Nephron (organoid): ENCODE results near the gene MRPS17.

Source experiments
- H3K27ac Mint-ChIP-seq, 3 experiments: 2 replicates each; pipeline ENCODE4 v1.8.0; 2020; ENCODE audit warnings: mixed read lengths in 3 of 3, mild to moderate bottlenecking in 2 of 3, moderate library complexity in 1 of 3
- H3K27me3 Mint-ChIP-seq: 2 replicates; pipeline ENCODE4 v1.8.0; 2021; ENCODE audit warnings: low read depth, mild to moderate bottlenecking, moderate library complexity, mixed read lengths
- H3K36me3 Mint-ChIP-seq: 2 replicates; pipeline ENCODE4 v1.8.0; 2020; ENCODE audit warnings: low read depth, mixed read lengths
- H3K4me1 Mint-ChIP-seq: 2 replicates; pipeline ENCODE4 v1.8.0; 2020; ENCODE audit warnings: mixed read lengths
- H3K4me3 Mint-ChIP-seq, 3 experiments: 2 replicates each; pipeline ENCODE4 v1.8.0; 2020; ENCODE audit warnings: mild to moderate bottlenecking in 3 of 3, mixed read lengths in 3 of 3, moderate library complexity in 2 of 3
- H3K9me3 Mint-ChIP-seq: 2 replicates; pipeline ENCODE4 v1.8.0; 2020; ENCODE audit warnings: mixed read lengths
- TF ChIP-seq, protein P1 (sequence below), 3 experiments: fragments of 200-600 bp; sonication (generic); IDR thresholded peaks; one replicate each; pipeline ENCODE4 v1.5.0; 2021; ENCODE audit warnings: antibody characterized with exemption in 3 of 3; ENCODE audit not compliant: unreplicated experiment in 3 of 3

Gene MRPS17

GRCh38 chr7:55966851-55967250 is 15.2 kb downstream of the MRPS17 start:
- H3K27me3 Mint-ChIP-seq = peaks cover 5% of the 10 kb centered on the region
- TF ChIP-seq, protein P1, sequence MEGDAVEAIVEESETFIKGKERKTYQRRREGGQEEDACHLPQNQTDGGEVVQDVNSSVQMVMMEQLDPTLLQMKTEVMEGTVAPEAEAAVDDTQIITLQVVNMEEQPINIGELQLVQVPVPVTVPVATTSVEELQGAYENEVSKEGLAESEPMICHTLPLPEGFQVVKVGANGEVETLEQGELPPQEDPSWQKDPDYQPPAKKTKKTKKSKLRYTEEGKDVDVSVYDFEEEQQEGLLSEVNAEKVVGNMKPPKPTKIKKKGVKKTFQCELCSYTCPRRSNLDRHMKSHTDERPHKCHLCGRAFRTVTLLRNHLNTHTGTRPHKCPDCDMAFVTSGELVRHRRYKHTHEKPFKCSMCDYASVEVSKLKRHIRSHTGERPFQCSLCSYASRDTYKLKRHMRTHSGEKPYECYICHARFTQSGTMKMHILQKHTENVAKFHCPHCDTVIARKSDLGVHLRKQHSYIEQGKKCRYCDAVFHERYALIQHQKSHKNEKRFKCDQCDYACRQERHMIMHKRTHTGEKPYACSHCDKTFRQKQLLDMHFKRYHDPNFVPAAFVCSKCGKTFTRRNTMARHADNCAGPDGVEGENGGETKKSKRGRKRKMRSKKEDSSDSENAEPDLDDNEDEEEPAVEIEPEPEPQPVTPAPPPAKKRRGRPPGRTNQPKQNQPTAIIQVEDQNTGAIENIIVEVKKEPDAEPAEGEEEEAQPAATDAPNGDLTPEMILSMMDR (IDR thresholded peaks at IDR 0.05; ENCODE audit: unreplicated experiment in 3 of 3) = no peak
- peak overlapping the region; percentile 19 to 63 (median 61) for H3K27ac Mint-ChIP-seq
- peaks cover 40% of the 10 kb centered on the region for H3K36me3 Mint-ChIP-seq
- peaks cover 28% of the 10 kb centered on the region for H3K4me1 Mint-ChIP-seq
- H3K4me3 Mint-ChIP-seq = peak overlapping the region; percentile 58 to 84 (median 62)
- no peaks in the 10 kb centered on the region for H3K9me3 Mint-ChIP-seq

- H3K4me1 Mint-ChIP-seq = peaks cover 28% of the 10 kb centered on the region
- no peaks in the 10 kb centered on the region for H3K9me3 Mint-ChIP-seq
- no peak overlapping the region for H3K27ac Mint-ChIP-seq
- peak overlapping the region in 2 of 3 experiments; percentile 8 to 26 for H3K4me3 Mint-ChIP-seq
- TF ChIP-seq, protein P1 (IDR thresholded peaks at IDR 0.05; ENCODE audit: unreplicated experiment in 3 of 3) = no peak
- no peaks in the 10 kb centered on the region for H3K27me3 Mint-ChIP-seq
- peaks cover 40% of the 10 kb centered on the region for H3K36me3 Mint-ChIP-seq
These were observed 17.7 kb downstream of the MRPS17 start for GRCh38 chr7:55969391-55969790.

GRCh38 chr7:55970561-55970960 is 18.9 kb downstream of the MRPS17 start:
- H3K4me1 Mint-ChIP-seq = peaks cover 28% of the 10 kb centered on the region
- H3K36me3 Mint-ChIP-seq = peaks cover 44% of the 10 kb centered on the region
- no peak overlapping the region for H3K27ac Mint-ChIP-seq
- H3K9me3 Mint-ChIP-seq = no peaks in the 10 kb centered on the region
- H3K27me3 Mint-ChIP-seq = no peaks in the 10 kb centered on the region
- TF ChIP-seq, protein P1 (IDR thresholded peaks at IDR 0.05; ENCODE audit: unreplicated experiment in 3 of 3) = no peak
- no peak overlapping the region for H3K4me3 Mint-ChIP-seq

- Mint-ChIP-seq H3K4me1 (peaks cover 25% of the 10 kb centered on the region), H3K4me3 (no peak overlapping the region), H3K27ac (no peak overlapping the region), H3K9me3 (no peaks in the 10 kb centered on the region), H3K27me3 (no peaks in the 10 kb centered on the region), H3K36me3 (peaks cover 44% of the 10 kb centered on the region)
- TF ChIP-seq, protein P1 (IDR thresholded peaks at IDR 0.05; ENCODE audit: unreplicated experiment in 3 of 3) = no peak
These were observed 19.3 kb downstream of the MRPS17 start for GRCh38 chr7:55970978-55971377.

- no peaks in the 10 kb centered on the region for H3K9me3 Mint-ChIP-seq
- TF ChIP-seq, protein P1 (IDR thresholded peaks at IDR 0.05; ENCODE audit: unreplicated experiment in 3 of 3) = no peak
- H3K27me3 Mint-ChIP-seq = no peaks in the 10 kb centered on the region
- H3K4me1 Mint-ChIP-seq = peaks cover 33% of the 10 kb centered on the region
- peaks cover 35% of the 10 kb centered on the region for H3K36me3 Mint-ChIP-seq
- H3K4me3 Mint-ChIP-seq = no peak overlapping the region
- no peak overlapping the region for H3K27ac Mint-ChIP-seq
These were observed 22.1 kb downstream of the MRPS17 start for GRCh38 chr7:55973747-55974250.

GRCh38 chr7:55975988-55976633 is 24.4 kb downstream of the MRPS17 start:
- no peak overlapping the region for H3K4me3 Mint-ChIP-seq
- H3K9me3 Mint-ChIP-seq = no peaks in the 10 kb centered on the region
- no peak overlapping the region for H3K27ac Mint-ChIP-seq
- H3K36me3 Mint-ChIP-seq = peaks cover 38% of the 10 kb centered on the region
- H3K27me3 Mint-ChIP-seq = no peaks in the 10 kb centered on the region
- H3K4me1 Mint-ChIP-seq = peaks cover 20% of the 10 kb centered on the region
- TF ChIP-seq, protein P1 (IDR thresholded peaks at IDR 0.05; ENCODE audit: unreplicated experiment in 3 of 3) = no peak
